Activated T-cell treated with anti-CD3 and anti-CD28 coated beads, Interleukin-2, amount 50 U/mL, for 72 hours (primary cell): Measurements from ENCODE around the gene PTCH1. TPM values are rescaled to one million over a fixed set of nuclear protein-coding genes. Genes with fewer than 3 reads are reported as not detected.

ENCODE experiments used
- ATAC-seq, 2 donors: fragments of 150-1000 bp; cut with Tn5 transposase; replicated peaks in 1 of 2; 2 replicates each; pipeline ENCODE4 v1.10.0; 2021; ENCODE audit warnings: moderate library complexity in 2 of 2, mild to moderate bottlenecking in 1 of 2
- DNase-seq, 2 donors: peaks; one replicate each; pipeline ENCODE4 v3.0.0; 2021 to 2022; ENCODE audit warnings: mixed read lengths in 1 of 2
- H3K27ac Mint-ChIP-seq: one replicate; pipeline ENCODE4 v1.8.0; 2022; ENCODE audit warnings: mild to moderate bottlenecking, moderate library complexity, mixed read lengths
- H3K27me3 Mint-ChIP-seq: one replicate; pipeline ENCODE4 v1.8.0; 2022; ENCODE audit warnings: low read depth, mixed read lengths
- H3K36me3 Mint-ChIP-seq, 2 donors: one replicate each; pipeline ENCODE4 v1.8.0; 2022; ENCODE audit warnings: mixed read lengths in 2 of 2, mild to moderate bottlenecking in 1 of 2; ENCODE audit not compliant: insufficient read depth in 2 of 2
- H3K4me1 Mint-ChIP-seq: one replicate; pipeline ENCODE4 v1.8.0; 2022; ENCODE audit warnings: low read depth, mixed read lengths
- H3K4me3 Mint-ChIP-seq, 2 donors: one replicate each; pipeline ENCODE4 v1.8.0; 2022; ENCODE audit warnings: mild to moderate bottlenecking in 2 of 2, mixed read lengths in 2 of 2, moderate library complexity in 2 of 2
- H3K9me3 Mint-ChIP-seq, 2 donors: one replicate each; pipeline ENCODE4 v1.8.0; 2022; ENCODE audit warnings: mixed read lengths in 2 of 2
- total RNA-seq, 2 donors: library from RNA; stranded (reverse); gene quantifications; one replicate each; pipeline ENCODE4 v1.2.3, GENCODE V29; 2022

The PTCH1 gene
- total RNA-seq, 2 donors from 2014 or later: 5.9 to 10.5 TPM

DNA sequence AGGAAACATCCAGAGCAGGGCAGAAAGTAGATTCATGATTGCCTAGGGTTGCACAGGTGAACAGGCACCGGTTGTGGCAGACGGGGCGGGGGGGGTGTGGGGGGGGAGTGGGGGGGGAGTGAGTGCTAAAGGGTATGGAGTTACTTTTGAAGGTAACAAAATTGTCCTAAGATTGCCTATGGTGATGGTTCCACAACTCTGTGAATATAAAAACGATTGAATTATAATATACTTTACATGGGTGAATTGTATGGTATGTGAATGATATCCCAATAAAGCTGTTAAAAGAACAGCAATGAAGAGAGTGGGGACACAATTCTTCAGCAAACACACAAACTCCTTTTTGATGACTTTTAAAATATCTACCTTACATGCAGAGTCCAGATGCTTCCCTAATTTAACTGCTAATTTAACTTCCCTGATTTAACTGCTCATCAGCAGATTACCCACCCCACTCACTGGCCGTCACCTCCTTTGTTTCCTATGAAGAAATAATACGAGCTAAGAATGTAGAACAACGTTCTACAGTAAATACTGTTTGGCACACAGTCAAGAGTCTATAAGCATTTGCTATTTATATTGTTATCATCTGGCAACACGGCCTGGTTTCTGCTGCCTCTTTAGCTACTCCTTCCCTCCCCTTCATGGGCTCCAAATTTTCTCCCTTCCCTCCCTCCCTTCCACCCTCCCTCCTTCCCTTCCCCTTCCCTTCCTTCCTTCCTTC lies 83.5 kb downstream of the PTCH1 start:
- H3K4me3 Mint-ChIP-seq: no peak overlapping the region

GRCh38 chr9:95431286-95431685 lies 85.5 kb downstream of the PTCH1 start:
- Mint-ChIP-seq H3K9me3 (peaks cover 4 to 5% of the 10 kb centered on the region in 2 donors), H3K36me3 (no peaks in the 10 kb centered on the region), H3K4me3 (no peak overlapping the region), H3K27me3 (peaks cover 10% of the 10 kb centered on the region), H3K4me1 (peaks cover 16% of the 10 kb centered on the region), H3K27ac (no peak overlapping the region)
- ATAC-seq: no peak
- no peak for DNase-seq

More for the DNA sequence above, 83.5 kb downstream of the PTCH1 start:
- H3K27me3 Mint-ChIP-seq: peaks cover 10% of the 10 kb centered on the region
- ATAC-seq: no peak
- no peak overlapping the region for H3K27ac Mint-ChIP-seq
- peaks cover 4 to 5% of the 10 kb centered on the region in 2 donors for H3K9me3 Mint-ChIP-seq
- no peaks in the 10 kb centered on the region for H3K36me3 Mint-ChIP-seq
- DNase-seq: no peak
- H3K4me1 Mint-ChIP-seq: peaks cover 16% of the 10 kb centered on the region

- no peak overlapping the region for H3K4me3 Mint-ChIP-seq
- no peak for ATAC-seq
- H3K36me3 Mint-ChIP-seq: no peaks in the 10 kb centered on the region
- H3K27me3 Mint-ChIP-seq: peaks cover 10% of the 10 kb centered on the region
- peaks cover 4 to 5% of the 10 kb centered on the region in 2 donors for H3K9me3 Mint-ChIP-seq
- H3K27ac Mint-ChIP-seq: no peak overlapping the region
- H3K4me1 Mint-ChIP-seq: peaks cover 20% of the 10 kb centered on the region
- no peak for DNase-seq
These were observed 86.7 kb downstream of the PTCH1 start for GRCh38 chr9:95429948-95430620.

DNA sequence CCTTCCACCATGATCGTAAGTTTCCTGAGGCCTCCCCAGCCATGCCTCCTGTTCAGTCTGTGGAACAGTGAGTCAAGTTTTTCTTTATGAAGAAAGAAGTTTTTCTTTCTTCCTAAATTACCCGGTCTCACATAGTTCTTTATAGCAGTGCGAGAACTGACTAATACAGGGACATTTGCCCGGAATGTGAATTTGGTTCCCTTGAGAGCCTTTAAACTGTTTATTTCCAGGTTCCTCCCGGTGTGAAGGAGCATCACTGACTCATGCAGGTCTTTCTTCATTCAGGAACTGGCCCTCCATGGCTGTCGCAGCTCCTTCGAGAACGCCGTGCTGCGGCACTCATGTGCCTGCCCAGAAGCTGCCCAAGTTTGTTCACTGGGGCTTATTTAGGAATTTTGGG lies 87.7 kb downstream of the PTCH1 start:
- no peak overlapping the region for H3K27ac Mint-ChIP-seq
- DNase-seq: no peak
- H3K27me3 Mint-ChIP-seq: peaks cover 3% of the 10 kb centered on the region
- no peaks in the 10 kb centered on the region for H3K36me3 Mint-ChIP-seq
- H3K4me1 Mint-ChIP-seq: peaks cover 10% of the 10 kb centered on the region
- no peak for ATAC-seq
- peaks cover 2 to 3% of the 10 kb centered on the region in 2 donors for H3K9me3 Mint-ChIP-seq
- H3K4me3 Mint-ChIP-seq: no peak overlapping the region

- H3K36me3 Mint-ChIP-seq: peaks cover 12 to 19% of the 10 kb centered on the region in 2 donors
- peaks cover 9% of the 10 kb centered on the region for H3K4me1 Mint-ChIP-seq
- H3K27me3 Mint-ChIP-seq: no peaks in the 10 kb centered on the region
- peak overlapping the region; percentile 55 for H3K27ac Mint-ChIP-seq
- peak; percentile 20 to 23 for ATAC-seq
- H3K4me3 Mint-ChIP-seq: peak overlapping the region; percentile 69 to 80
- DNase-seq: peak in 1 of 2 donors; percentile 17
- H3K9me3 Mint-ChIP-seq: peaks cover 12 to 18% of the 10 kb centered on the region in 2 donors
These were observed 90.7 kb downstream of the PTCH1 start for GRCh38 chr9:95425910-95426551.

GRCh38 chr9:95422650-95423049 lies 94.1 kb downstream of the PTCH1 start:
- no peak overlapping the region for H3K4me3 Mint-ChIP-seq
- ATAC-seq (no peak), DNase-seq (no peak)
- H3K27me3 Mint-ChIP-seq: no peaks in the 10 kb centered on the region
- H3K27ac Mint-ChIP-seq: no peak overlapping the region
- H3K4me1 Mint-ChIP-seq: peaks cover 18% of the 10 kb centered on the region
- H3K36me3 Mint-ChIP-seq: peaks cover 14 to 21% of the 10 kb centered on the region in 2 donors
- H3K9me3 Mint-ChIP-seq: peaks cover 10 to 15% of the 10 kb centered on the region in 2 donors

DNA sequence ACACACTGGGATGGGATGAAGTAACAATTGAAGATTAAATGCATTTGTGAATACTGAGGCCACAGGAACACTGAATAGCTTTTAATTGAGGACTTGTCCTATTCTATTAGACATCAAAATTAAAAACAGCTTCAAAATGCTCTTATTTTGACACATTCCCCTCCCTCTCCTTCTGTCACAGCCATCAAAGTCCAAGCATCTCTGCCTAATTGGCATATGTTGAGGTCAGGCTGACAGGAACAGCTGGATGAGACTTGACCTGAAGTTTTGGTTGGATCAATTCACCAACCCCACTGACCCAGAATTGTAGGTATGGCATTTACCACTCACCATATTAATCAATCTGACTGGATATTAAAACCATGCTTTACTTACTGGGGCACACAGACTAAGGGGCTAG lies 96.3 kb downstream of the PTCH1 start:
- Mint-ChIP-seq H3K27ac (no peak overlapping the region), H3K36me3 (peaks cover 14 to 21% of the 10 kb centered on the region in 2 donors), H3K9me3 (peaks cover 10 to 18% of the 10 kb centered on the region in 2 donors), H3K4me3 (no peak overlapping the region), H3K27me3 (peaks cover 7% of the 10 kb centered on the region), H3K4me1 (peaks cover 10% of the 10 kb centered on the region)
- ATAC-seq: no peak
- DNase-seq: no peak

DNA sequence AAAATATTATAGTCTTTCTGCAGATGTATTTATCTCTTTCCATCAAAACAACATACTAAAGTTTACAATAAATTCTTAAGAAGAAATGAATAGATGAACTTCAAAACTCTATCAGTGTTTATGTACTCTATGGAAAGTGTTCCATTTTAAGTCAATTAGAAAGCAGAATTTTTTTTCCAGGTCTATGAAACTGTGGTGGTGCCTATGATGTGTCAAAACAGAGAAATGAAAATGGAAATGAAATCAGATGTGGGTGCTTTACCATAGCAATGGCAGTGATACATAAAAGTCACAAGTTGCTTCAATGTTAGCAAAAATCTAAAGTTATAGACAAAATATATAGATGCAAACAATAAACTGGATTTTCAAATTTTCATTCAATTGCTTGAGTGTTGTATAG lies 97.3 kb downstream of the PTCH1 start:
- H3K4me1 Mint-ChIP-seq: peaks cover 9% of the 10 kb centered on the region
- H3K27ac Mint-ChIP-seq: no peak overlapping the region
- H3K27me3 Mint-ChIP-seq: peaks cover 7% of the 10 kb centered on the region
- peaks cover 10 to 18% of the 10 kb centered on the region in 2 donors for H3K9me3 Mint-ChIP-seq
- H3K4me3 Mint-ChIP-seq: no peak overlapping the region
- ATAC-seq (no peak), DNase-seq (no peak)
- peaks cover 14 to 21% of the 10 kb centered on the region in 2 donors for H3K36me3 Mint-ChIP-seq

DNA sequence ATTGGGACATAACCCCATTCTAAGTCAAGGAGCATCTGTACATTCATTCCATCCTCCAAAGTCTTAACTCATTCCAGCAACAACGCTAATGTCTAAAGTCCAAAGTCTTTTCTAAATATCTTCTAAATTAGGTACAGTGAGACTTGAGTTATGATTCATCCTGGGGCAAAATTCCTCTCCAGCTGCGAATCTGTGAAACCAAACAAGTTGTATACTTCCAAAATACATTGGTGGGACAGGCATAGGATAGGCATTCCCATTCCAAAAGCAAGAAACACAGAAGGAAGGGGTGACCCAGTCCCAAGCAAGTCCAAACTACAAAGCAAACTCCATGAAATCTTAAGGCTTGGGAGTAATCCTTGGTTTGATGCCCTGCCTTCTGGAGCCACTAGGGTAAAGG lies 101.6 kb downstream of the PTCH1 start:
- no peaks in the 10 kb centered on the region for H3K36me3 Mint-ChIP-seq
- H3K27ac Mint-ChIP-seq: no peak overlapping the region
- no peak overlapping the region for H3K4me3 Mint-ChIP-seq
- DNase-seq (no peak), ATAC-seq (no peak)
- peaks cover 0 to 3% of the 10 kb centered on the region in 2 donors for H3K9me3 Mint-ChIP-seq
- H3K27me3 Mint-ChIP-seq: peaks cover 13% of the 10 kb centered on the region
- peaks cover 15% of the 10 kb centered on the region for H3K4me1 Mint-ChIP-seq

DNA sequence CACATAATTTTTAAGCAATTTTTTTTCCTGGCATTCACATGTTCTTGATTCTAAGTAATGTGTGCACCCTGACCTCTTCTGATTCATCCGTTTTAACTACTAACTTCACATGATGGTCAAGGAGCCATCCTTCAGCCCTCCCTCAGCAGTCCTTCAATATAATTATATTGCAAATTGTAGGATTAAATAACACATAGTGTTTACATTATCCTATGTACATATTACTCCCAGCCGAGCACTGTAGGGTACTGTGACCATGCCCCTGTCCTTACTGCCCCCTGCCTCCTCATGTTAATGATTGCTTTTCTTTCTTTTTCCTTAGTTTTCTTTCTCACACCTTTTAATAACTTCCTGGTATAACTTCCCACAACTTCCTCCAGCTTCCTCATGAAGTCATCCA lies 103.0 kb downstream of the PTCH1 start:
- Mint-ChIP-seq H3K4me1 (peaks cover 12% of the 10 kb centered on the region), H3K36me3 (no peaks in the 10 kb centered on the region), H3K27me3 (peaks cover 13% of the 10 kb centered on the region), H3K9me3 (peaks cover 0 to 3% of the 10 kb centered on the region in 2 donors), H3K27ac (no peak overlapping the region), H3K4me3 (no peak overlapping the region)
- DNase-seq (no peak), ATAC-seq (no peak)

DNA sequence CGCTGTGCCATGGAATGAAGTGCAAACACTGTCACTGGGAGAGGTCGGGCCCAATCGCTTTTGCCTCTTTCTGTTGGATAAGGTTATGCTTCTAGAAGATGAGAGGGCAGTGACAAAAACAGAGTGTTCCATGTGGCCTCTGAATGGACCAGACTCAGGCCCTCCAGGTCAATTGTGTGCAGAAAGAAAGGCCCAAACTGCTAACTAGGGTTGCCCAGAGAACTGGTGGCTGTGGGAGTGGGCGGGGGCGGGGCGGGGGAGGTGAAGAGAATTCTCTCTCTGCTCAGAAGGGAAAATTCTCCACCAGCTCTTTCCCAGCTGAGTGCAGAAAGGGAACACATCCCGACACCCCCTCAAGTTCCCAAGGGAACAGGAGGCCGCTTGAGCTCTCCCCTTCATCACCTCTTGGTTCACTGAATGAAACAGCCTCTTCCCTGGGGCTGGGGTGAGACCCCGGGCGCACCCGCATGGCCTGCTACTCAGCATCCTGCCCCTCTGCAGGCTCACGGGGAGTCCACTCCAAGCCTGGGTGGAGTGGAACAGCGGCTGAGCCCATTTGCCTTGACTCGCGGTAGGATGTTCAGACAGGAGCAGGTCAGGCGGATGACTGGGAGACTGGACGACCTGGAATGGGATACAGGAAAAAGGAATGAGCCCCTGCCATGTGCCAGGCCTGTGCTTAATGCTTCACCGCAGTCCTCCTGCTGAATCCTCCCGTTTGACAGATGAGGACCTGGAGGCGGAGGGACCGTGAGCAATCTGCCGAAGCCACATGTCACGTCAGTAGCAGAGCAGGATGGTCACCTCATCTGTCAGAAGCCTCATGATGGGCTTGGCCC lies 105.5 kb downstream of the PTCH1 start:
- DNase-seq (no peak), ATAC-seq (no peak)
- Mint-ChIP-seq H3K27ac (no peak overlapping the region), H3K4me1 (peaks cover 12% of the 10 kb centered on the region), H3K36me3 (no peaks in the 10 kb centered on the region), H3K9me3 (no peaks in the 10 kb centered on the region), H3K27me3 (peaks cover 13% of the 10 kb centered on the region), H3K4me3 (no peak overlapping the region)

DNA sequence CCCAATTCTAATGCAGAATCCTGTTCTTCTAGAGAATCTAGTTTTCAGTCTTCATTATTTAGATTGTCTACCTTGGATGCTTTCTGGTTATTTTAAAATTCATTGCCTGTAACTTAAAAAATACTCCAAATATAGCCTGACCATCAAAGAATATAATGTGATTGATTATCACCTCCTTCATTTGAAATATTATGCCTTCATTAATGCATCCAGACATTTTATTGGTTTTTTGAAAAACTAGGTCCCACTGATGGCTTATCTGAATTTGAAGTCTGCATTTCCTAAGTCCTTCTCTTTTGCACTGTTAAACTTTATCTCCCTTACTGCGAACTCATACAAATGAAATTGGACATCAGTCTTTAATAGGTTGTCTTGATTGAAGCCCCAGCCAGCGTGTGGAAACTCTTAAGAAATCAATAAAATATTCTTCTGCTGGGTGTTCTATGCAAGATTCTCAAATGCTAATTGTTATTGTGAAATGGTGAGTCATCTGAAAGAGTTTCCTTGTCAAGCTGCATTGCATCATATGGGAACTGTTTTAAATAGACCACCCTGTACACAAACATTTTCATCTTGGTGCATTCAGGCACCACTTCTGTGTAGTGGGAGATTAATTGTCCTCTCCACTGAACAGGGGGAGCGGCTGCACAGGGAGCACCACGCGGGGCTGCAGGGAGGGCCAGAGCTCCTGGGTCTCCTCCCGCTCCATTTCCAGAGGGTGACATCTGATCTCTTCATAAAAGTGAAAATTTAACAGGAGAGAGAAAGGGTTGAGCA lies 106.9 kb downstream of the PTCH1 start:
- Mint-ChIP-seq H3K9me3 (no peaks in the 10 kb centered on the region), H3K27ac (peak overlapping the region; percentile 67), H3K27me3 (peaks cover 13% of the 10 kb centered on the region), H3K36me3 (no peaks in the 10 kb centered on the region), H3K4me1 (peaks cover 12% of the 10 kb centered on the region), H3K4me3 (peak overlapping the region in 1 of 2 donors; percentile 7)
- DNase-seq: no peak
- ATAC-seq: no peak
